Fibroblast of the aortic adventitia (primary cell): ENCODE data around the gene FOXP1. TPM values are rescaled to one million over a fixed set of nuclear protein-coding genes. Genes with fewer than 3 reads are reported as not detected.

Experiments used
- DNase-seq: peaks from one replicate; pipeline ENCODE4 v3.0.0-alpha.2; 2010; ENCODE audit warnings: low read depth
- H3K4me3 ChIP-seq: 2 replicates; pipeline ENCODE4 v1.5.1; 2011; ENCODE audit warnings: low read depth, mild to moderate bottlenecking, control low read depth, low read length, moderate library complexity
- CTCF ChIP-seq: IDR thresholded peaks from 2 replicates; pipeline ENCODE4 v1.5.1; 2011; ENCODE audit warnings: mild to moderate bottlenecking, low read length, control low read depth, inconsistent platforms; ENCODE audit not compliant: insufficient read depth
- total RNA-seq: library from RNA; depleted of rRNA; stranded (reverse); fragments of >200 nt; gene quantifications from 2 replicates; pipeline ENCODE4 v1.2.3, GENCODE V29; 2012; ENCODE audit warnings: low replicate concordance

FOXP1 gene
- total RNA-seq, 1 donor = 115 TPM

- no peak for DNase-seq
- no peak overlapping the region for H3K4me3 ChIP-seq
- TF ChIP-seq CTCF = no peak
These were observed 494.8 kb downstream of the FOXP1 start for GRCh38 chr3:71088742-71089141.

DNA sequence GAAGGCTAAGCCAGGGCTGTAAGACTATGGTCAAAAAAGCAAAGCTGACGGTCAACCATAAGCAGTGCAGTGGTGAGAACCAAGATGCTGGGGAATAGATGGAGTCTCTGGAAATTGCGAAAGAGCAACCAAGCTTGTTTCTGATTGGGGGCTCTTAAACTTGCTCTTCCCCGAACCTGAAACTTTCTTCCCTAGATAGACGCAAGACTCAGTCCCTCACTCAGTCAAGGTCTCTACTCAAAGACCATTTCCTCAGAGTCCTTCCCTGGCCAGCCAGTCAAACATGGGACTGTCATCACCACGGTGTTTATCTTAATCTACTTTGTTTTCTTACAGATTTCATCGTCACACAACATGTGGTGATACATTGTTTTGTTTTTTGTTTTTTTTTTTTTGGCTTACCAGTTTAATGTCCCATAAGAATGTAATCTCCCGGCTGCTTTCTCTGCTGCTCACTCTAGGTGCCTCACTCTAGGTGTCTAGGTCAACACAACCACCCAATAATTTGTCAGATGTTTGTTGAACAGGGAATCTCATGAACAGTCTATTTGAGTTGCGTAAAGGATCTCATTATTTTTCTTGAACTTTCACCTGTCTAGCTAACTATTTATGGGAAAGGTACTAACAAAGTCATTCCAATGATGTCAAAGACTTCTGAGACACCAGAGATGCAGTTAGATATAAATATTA lies 495.4 kb downstream of the FOXP1 start:
- no peak overlapping the region for H3K4me3 ChIP-seq
- no peak for TF ChIP-seq CTCF
- no peak for DNase-seq

- TF ChIP-seq CTCF = no peak
- H3K4me3 ChIP-seq = no peak overlapping the region
- no peak for DNase-seq
These were observed 496.1 kb downstream of the FOXP1 start for GRCh38 chr3:71087143-71088018.

DNA sequence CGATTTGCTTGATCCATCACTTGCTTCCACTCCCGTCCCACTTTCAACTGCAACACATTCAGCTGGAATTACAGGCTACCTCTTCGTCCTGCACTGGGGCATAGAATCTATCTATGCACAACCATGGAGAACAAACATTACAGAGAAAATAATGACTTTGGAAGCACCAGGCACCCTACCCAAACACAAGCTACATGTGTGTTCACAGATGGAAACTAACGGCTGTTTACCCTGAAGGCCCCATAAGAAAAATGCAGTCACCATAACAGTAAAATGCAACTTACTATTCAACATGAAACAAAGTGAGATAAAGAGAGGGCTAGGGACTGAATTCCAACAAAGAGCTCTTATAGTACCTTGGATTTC lies 496.8 kb downstream of the FOXP1 start:
- H3K4me3 ChIP-seq = no peak overlapping the region
- DNase-seq = no peak
- no peak for TF ChIP-seq CTCF

- H3K4me3 ChIP-seq = no peak overlapping the region
- TF ChIP-seq CTCF = no peak
- no peak for DNase-seq
These were observed 499.8 kb downstream of the FOXP1 start for GRCh38 chr3:71083726-71084131.

- no peak overlapping the region for H3K4me3 ChIP-seq
- no peak for DNase-seq
- TF ChIP-seq CTCF = no peak
These were observed 500.7 kb downstream of the FOXP1 start for GRCh38 chr3:71082833-71083232.
